ENCODE results near the gene TENM4.

DNA sequence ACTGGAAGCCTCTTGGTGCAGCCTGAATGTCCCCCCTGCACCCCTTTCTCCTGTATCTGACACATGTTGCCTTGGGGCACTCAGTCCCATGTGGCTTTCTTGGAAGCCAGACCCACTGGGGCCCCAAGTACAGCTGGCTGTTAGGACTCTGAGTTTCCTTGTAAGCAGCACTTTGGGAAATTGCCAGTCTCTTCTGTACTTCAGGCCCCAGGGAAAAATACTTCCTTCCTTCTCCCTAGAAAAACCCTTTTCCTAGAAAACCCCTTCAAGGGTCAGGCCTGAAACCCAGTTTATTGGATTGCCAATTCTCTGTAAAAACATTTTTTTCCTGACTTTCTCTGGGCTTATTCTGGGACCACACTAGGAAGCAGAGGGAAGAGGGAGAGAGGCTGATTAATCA is 360.3 kb downstream of the TENM4 start:
- TF ChIP-seq POLR2AphosphoS5 (IDR thresholded peaks at IDR 0.05) (no peak), CTCF (IDR thresholded peaks at IDR 0.05; ENCODE audit: poor library complexity, severe bottlenecking) (no peak)
